H1 (cell line): ENCODE results near the gene ZNF614. TPM values are rescaled to one million over a fixed set of nuclear protein-coding genes. Genes with fewer than 3 reads are reported as not detected.

Experiments used
- CTCF ChIA-PET: fragments of 300-600 bp; sonication (Branson Sonifier 250); formaldehyde crosslinking; loops from one replicate; lab custom pipeline; 2021; ENCODE audit not compliant: partially characterized antibody; lab: Charles Lee
- POLR2A ChIA-PET: fragments of 300-600 bp; sonication (Branson Sonifier 250); formaldehyde crosslinking; loops from one replicate; lab custom pipeline; 2021; ENCODE audit warnings: inconsistent platforms; ENCODE audit not compliant: partially characterized antibody; lab: Charles Lee
- DNase-seq, 2 experiments: peaks; one replicate each; pipeline versions ENCODE4 v3.0.0 to v3.0.0-alpha.2; 2010 to 2022; ENCODE audit warnings: low spot score in 2 of 2, low read depth in 1 of 2, mixed read lengths in 1 of 2
- FAIRE-seq: peaks from 2 replicates; lab custom pipeline; 2011; peaks lifted over from hg19 to GRCh38; lab: Jason Lieb, UNC
- H2AFZ ChIP-seq: 2 replicates; pipeline ENCODE4 v1.8.1; 2012; ENCODE audit warnings: low read length, inconsistent platforms
- H2AK5ac ChIP-seq: 2 replicates; pipeline ENCODE4 v1.6.1; 2013; ENCODE audit warnings: low read depth, low read length
- H2BK120ac ChIP-seq: replicated peaks from 2 replicates; pipeline ENCODE3; 2013; ENCODE audit warnings: low read depth, low read length, inconsistent platforms
- H2BK12ac ChIP-seq: 2 replicates; pipeline ENCODE4 v1.6.1; 2013; ENCODE audit warnings: low read depth, low read length
- H2BK15ac ChIP-seq: 2 replicates; pipeline ENCODE4 v1.6.1; 2013; ENCODE audit warnings: low read length
- H2BK20ac ChIP-seq: 2 replicates; pipeline ENCODE4 v1.6.1; 2013; ENCODE audit warnings: low read length
- H2BK5ac ChIP-seq: 2 replicates; pipeline ENCODE4 v1.6.1; 2013; ENCODE audit warnings: low read depth, low read length
- H3K14ac ChIP-seq: 2 replicates; pipeline ENCODE4 v1.6.1; 2013; ENCODE audit warnings: inconsistent platforms; ENCODE audit not compliant: insufficient read length
- H3K18ac ChIP-seq: 2 replicates; pipeline ENCODE4 v1.6.1; 2013; ENCODE audit warnings: low read length; ENCODE audit errors: extremely low read depth
- H3K23ac ChIP-seq: 2 replicates; pipeline ENCODE4 v1.6.1; 2013; ENCODE audit warnings: inconsistent platforms; ENCODE audit not compliant: insufficient read length
- H3K23me2 ChIP-seq: 2 replicates; pipeline ENCODE4 v1.6.1; 2013; ENCODE audit warnings: low read depth, low read length
- H3K27ac ChIP-seq: 2 replicates; pipeline ENCODE4 v1.6.1; 2011; ENCODE audit warnings: low read depth, low read length, inconsistent platforms
- H3K27me3 ChIP-seq, 4 experiments: replicated peaks in 1 of 4; 1 replicate in 1 of 4; 2 replicates in 3 of 4; pipeline versions ENCODE4 v1.6.1 to v1.8.1; 2011 to 2013; ENCODE audit warnings: low read length in 3 of 4, mild to moderate bottlenecking in 3 of 4, inconsistent platforms in 2 of 4, mixed read lengths in 2 of 4, moderate library complexity in 1 of 4; ENCODE audit not compliant: control insufficient read depth in 3 of 4, insufficient read depth in 3 of 4; ENCODE audit errors: extremely low read depth in 1 of 4
- H3K36me3 ChIP-seq, 4 experiments: 2 replicates each; pipeline versions ENCODE4 v1.6.1 to v1.8.1; 2011 to 2013; ENCODE audit warnings: mild to moderate bottlenecking in 4 of 4, low read length in 3 of 4, moderate library complexity in 2 of 4, control low read depth in 1 of 4, inconsistent platforms in 1 of 4; ENCODE audit not compliant: insufficient read depth in 4 of 4, control insufficient read depth in 2 of 4
- H3K4ac ChIP-seq: replicated peaks from 2 replicates; pipeline ENCODE3; 2013; ENCODE audit warnings: low read length, low read depth, mixed read lengths, inconsistent platforms; ENCODE audit not compliant: insufficient read length
- H3K4me1 ChIP-seq, 4 experiments: replicated peaks in 1 of 4; 1 replicate in 1 of 4; 2 replicates in 3 of 4; pipeline versions ENCODE4 v1.6.1 to v1.8.1; 2011 to 2013; ENCODE audit warnings: low read length in 3 of 4, inconsistent platforms in 2 of 4, mixed read lengths in 1 of 4; ENCODE audit not compliant: insufficient read depth in 4 of 4, control insufficient read depth in 3 of 4
- H3K4me2 ChIP-seq, 2 experiments: 2 replicates each; pipeline versions ENCODE4 v1.6.1 to v1.8.1; 2011 to 2013; ENCODE audit warnings: low read depth in 2 of 2, low read length in 2 of 2, control low read depth in 1 of 2, inconsistent platforms in 1 of 2, mild to moderate bottlenecking in 1 of 2; ENCODE audit not compliant: insufficient read depth in 1 of 2
- H3K4me3 ChIP-seq, 4 experiments: fragments of 200-600, 300-600 bp in 1 of 4; sonication (generic), shearing (Covaris generic), sonication (Bioruptor Twin) in 1 of 4; 2 replicates each; pipeline versions ENCODE4 v1.5.1 to v1.8.1; 2011 to 2016; ENCODE audit warnings: low read length in 4 of 4, low read depth in 3 of 4, control low read depth in 2 of 4, inconsistent platforms in 2 of 4, mild to moderate bottlenecking in 2 of 4, mixed read lengths in 1 of 4, moderate library complexity in 1 of 4; ENCODE audit not compliant: insufficient read depth in 2 of 4; ENCODE audit errors: extremely low read depth in 1 of 4
- H3K56ac ChIP-seq: replicated peaks from 2 replicates; pipeline ENCODE3; 2013; ENCODE audit warnings: low read depth, mild to moderate bottlenecking, mixed read lengths, low read length, inconsistent platforms; ENCODE audit not compliant: insufficient read length
- H3K79me1 ChIP-seq: 2 replicates; pipeline ENCODE4 v1.6.1; 2013; ENCODE audit warnings: low read depth, low read length, control low read depth
- H3K79me2 ChIP-seq, 2 experiments: 2 replicates each; pipeline versions ENCODE4 v1.6.1 to v1.8.1; 2012 to 2013; ENCODE audit warnings: low read length in 2 of 2, mild to moderate bottlenecking in 2 of 2, inconsistent platforms in 1 of 2; ENCODE audit not compliant: insufficient read depth in 2 of 2, control insufficient read depth in 1 of 2
- H3K9ac ChIP-seq, 4 experiments: replicated peaks in 1 of 4; 1 replicate in 1 of 4; 2 replicates in 3 of 4; pipeline versions ENCODE4 v1.6.1 to v1.8.1; 2011 to 2013; ENCODE audit warnings: low read depth in 3 of 4, low read length in 3 of 4, control low read depth in 2 of 4, mild to moderate bottlenecking in 2 of 4, moderate library complexity in 2 of 4, inconsistent platforms in 1 of 4; ENCODE audit errors: extremely low read depth in 1 of 4
- H3K9me3 ChIP-seq, 2 experiments: 2 replicates each; pipeline versions ENCODE4 v1.6.1 to v1.8.1; 2012 to 2013; ENCODE audit warnings: mild to moderate bottlenecking in 2 of 2, moderate library complexity in 2 of 2, control low read depth in 1 of 2, inconsistent platforms in 1 of 2, low read depth in 1 of 2, low read length in 1 of 2, mixed read lengths in 1 of 2; ENCODE audit not compliant: insufficient read depth in 2 of 2
- H4K20me1 ChIP-seq, 2 experiments: replicated peaks in 1 of 2; 2 replicates each; pipeline versions ENCODE3 to v1.8.1; 2011 to 2013; ENCODE audit warnings: inconsistent platforms in 2 of 2, low read length in 2 of 2, mild to moderate bottlenecking in 1 of 2; ENCODE audit not compliant: insufficient read depth in 2 of 2, control insufficient read depth in 1 of 2
- H4K5ac ChIP-seq: 2 replicates; pipeline ENCODE4 v1.6.1; 2013; ENCODE audit warnings: low read length, low read depth, mixed read lengths, inconsistent platforms; ENCODE audit not compliant: insufficient read length
- H4K8ac ChIP-seq: 2 replicates; pipeline ENCODE4 v1.8.0; 2013; ENCODE audit warnings: mild to moderate bottlenecking, moderate library complexity, low read length, inconsistent platforms; ENCODE audit not compliant: insufficient read depth; ENCODE audit errors: extremely low read depth
- H4K91ac ChIP-seq: replicated peaks from 2 replicates; pipeline ENCODE3; 2013; ENCODE audit warnings: low read length, mixed read lengths, inconsistent platforms; ENCODE audit not compliant: insufficient read length
- CEBPB ChIP-seq: IDR thresholded peaks from 2 replicates; pipeline ENCODE4 v1.6.1; 2012; ENCODE audit warnings: low read depth, low read length
- WGBS, 2 experiments: shearing (Covaris generic) in 1 of 2; methylation state at CpG; one replicate each; pipeline versions ENCODE4 v1.1.6 to v1.1.7; 2013 to 2015; ENCODE audit warnings: low lambda C conversion rate in 2 of 2, mixed read lengths in 2 of 2, inconsistent platforms in 1 of 2, low coverage in 1 of 2, missing lambda C conversion rate in 1 of 2; ENCODE audit not compliant: insufficient replicate concordance in 2 of 2, insufficient coverage in 1 of 2, insufficient read length in 1 of 2; ENCODE audit errors: extremely low coverage in 1 of 2, missing lambda C conversion rate in 1 of 2; 5-methylcytosine and 5-hydroxymethylcytosine counted together
- polyA plus RNA-seq, 7 experiments: library from polyadenylated mRNA; depleted of rRNA in 3 of 7; stranded (reverse) in 5 of 7; unstranded in 2 of 7; fragments of >200 nt in 5 of 7; fragments of 200-250 nt in 2 of 7; gene quantifications; 1 replicate in 5 of 7; 2 replicates in 1 of 7; 4 replicates in 1 of 7; pipeline versions ENCODE4 v1.2.1 to v1.2.3, GENCODE V29; 2011 to 2013; ENCODE audit warnings: missing spikeins in 2 of 7, mixed read lengths in 2 of 7
- total RNA-seq: library from RNA; stranded (reverse); fragmentation: NEBNext Ultra II Directional; extraction: Animal tissue kit (Norgen Biotek cat#: 25700); gene quantifications from 2 replicates; pipeline ENCODE4 v1.2.1, GENCODE V29; 2021

ZNF614 gene
- total and polyA plus RNA-seq, 2 of the 8 experiments (the other 6 are each of a cell fraction or from before 2014, with no cell fraction given): 4.7 to 18.7 TPM

DNA sequence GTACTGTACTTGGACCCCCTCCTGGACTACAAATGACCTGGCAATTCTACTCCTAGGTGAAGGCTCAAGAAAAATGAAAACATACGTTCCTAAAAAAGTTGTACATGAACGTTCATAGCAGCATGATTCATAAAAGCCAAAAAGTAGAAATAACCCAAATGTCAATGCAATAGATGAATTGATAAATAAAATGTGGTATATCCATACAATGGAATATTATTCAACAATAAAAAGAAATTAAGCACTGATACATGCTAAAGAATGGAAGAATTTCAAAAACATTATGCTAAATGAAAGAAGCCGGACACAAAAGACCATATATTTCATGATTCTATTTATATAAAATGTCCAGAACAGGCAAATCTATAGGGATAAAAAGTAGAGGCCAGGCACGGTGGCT lies 11.0 kb upstream of the ZNF614 start:
- H4K91ac ChIP-seq: no peak overlapping the region
- peaks cover 38 to 40% of the 10 kb centered on the region in 2 experiments for H3K9me3 ChIP-seq
- ChIA-PET CTCF (no interaction called here), POLR2A (no interaction called here)
- no peaks in the 10 kb centered on the region for H3K4me1 ChIP-seq
- H3K4me3 ChIP-seq: no peak overlapping the region
- H3K36me3 ChIP-seq: peaks cover 2 to 70% (median 38%) of the 10 kb centered on the region in 4 experiments; a peak in 7 of 8 replicates
- H3K4ac ChIP-seq: no peak overlapping the region
- no peaks in the 10 kb centered on the region for H4K20me1 ChIP-seq
- no peak overlapping the region for H3K9ac ChIP-seq
- H3K23me2 ChIP-seq: no peaks in the 10 kb centered on the region
- no peak overlapping the region for H4K5ac ChIP-seq
- no peak overlapping the region for H3K14ac ChIP-seq
- H3K56ac ChIP-seq: no peak overlapping the region
- H3K27ac ChIP-seq: no peak overlapping the region
- no peak overlapping the region for H3K18ac ChIP-seq
- H2AFZ ChIP-seq: no peak overlapping the region
- no peak overlapping the region for H2BK120ac ChIP-seq
- no peak for FAIRE-seq
- H3K79me2 ChIP-seq: no peaks in the 10 kb centered on the region
- H2BK15ac ChIP-seq: no peak overlapping the region
- H3K23ac ChIP-seq: no peak overlapping the region
- no peaks in the 10 kb centered on the region for H3K79me1 ChIP-seq
- 87% methylated on average over 4 of the region's 4 CpGs; no CpG with 5 or more reads in 1 of the 2 experiments for WGBS, 2 experiments
- no peak for DNase-seq
- H3K4me2 ChIP-seq: no peak overlapping the region
- no peak overlapping the region for H2BK5ac ChIP-seq
- H2BK20ac ChIP-seq: no peak overlapping the region
- no peak overlapping the region for H2BK12ac ChIP-seq
- H3K27me3 ChIP-seq: no peaks in the 10 kb centered on the region
- no peak overlapping the region for H4K8ac ChIP-seq
- H2AK5ac ChIP-seq: no peak overlapping the region
- no peak for TF ChIP-seq CEBPB
